HepG2 (cell line): Measurements from ENCODE around the gene SLC5A5. TPM values are rescaled to one million over a fixed set of nuclear protein-coding genes. Genes with fewer than 3 reads are reported as not detected.

Experiments
- ATAC-seq: fragments of 200-7000 bp; cut with Tn5 transposase; 3 replicates; pipeline ENCODE4 v1.9.1; 2020; ENCODE audit warnings: mild to moderate bottlenecking, moderate library complexity
- BruUV-seq: library from RNA; stranded (reverse); fragments of 400-500 nt; replicated peaks from 2 replicates; lab custom pipeline; 2021; lab: Mats Ljungman, UMichigan
- CTCF ChIA-PET: fragments of 300-600 bp; formaldehyde crosslinking; extraction: SDS; loops from one replicate; lab custom pipeline; 2021; ENCODE audit warnings: low total read pairs, inconsistent platforms, low intra/inter-chr PET ratio; lab: Yijun Ruan, JAX
- POLR2A ChIA-PET: fragments of 350-600 bp; sonication (Branson Sonifier 250); formaldehyde crosslinking; loops from one replicate; lab custom pipeline; 2020; ENCODE audit warnings: antibody characterized with exemption, inconsistent platforms; lab: Yijun Ruan, JAX
- DNase-seq: peaks from one replicate; pipeline ENCODE4 v3.0.0-alpha.2; 2015; ENCODE audit warnings: low spot score
- FAIRE-seq: peaks from 3 replicates; lab custom pipeline; 2011; peaks lifted over from hg19 to GRCh38; lab: Jason Lieb, UNC
- H2AFZ ChIP-seq: one replicate; pipeline ENCODE4 v1.6.1; 2011; ENCODE audit warnings: low read length, inconsistent platforms
- H3K27ac ChIP-seq: fragments of 300-600 bp; 3 replicates; pipeline ENCODE4 v1.8.0; 2011; ENCODE audit warnings: mixed run types, mild to moderate bottlenecking, mixed read lengths, low read length, inconsistent platforms; ENCODE audit not compliant: insufficient read depth; ENCODE audit errors: extremely low read length
- H3K27me3 ChIP-seq, 2 experiments: fragments of 200-600 bp in 1 of 2; 2 replicates in 1 of 2; 3 replicates in 1 of 2; pipeline versions ENCODE4 v1.6.0 to v1.8.0; 2011; ENCODE audit warnings: low read length in 2 of 2, mild to moderate bottlenecking in 2 of 2, moderate library complexity in 2 of 2, inconsistent platforms in 1 of 2; ENCODE audit not compliant: insufficient read depth in 2 of 2, control insufficient read depth in 1 of 2
- H3K36me3 ChIP-seq, 2 experiments: fragments of 200-600 bp in 1 of 2; replicated peaks in 1 of 2; 2 replicates in 1 of 2; 3 replicates in 1 of 2; pipeline versions ENCODE4 v1.5.1 to v1.8.0; 2011; ENCODE audit warnings: low read length in 2 of 2, inconsistent platforms in 1 of 2; ENCODE audit not compliant: insufficient read depth in 2 of 2, control insufficient read depth in 1 of 2
- H3K4me1 ChIP-seq: 2 replicates; pipeline ENCODE4 v1.5.1; 2012; ENCODE audit warnings: low read length, inconsistent platforms; ENCODE audit not compliant: insufficient read depth
- H3K4me2 ChIP-seq: 2 replicates; pipeline ENCODE4 v1.6.0; 2011; ENCODE audit warnings: low read depth, low read length, inconsistent platforms
- H3K4me3 ChIP-seq, 3 experiments: fragments of 200-600 bp in 1 of 3; sonication (generic), shearing (Covaris generic) in 1 of 3; replicated peaks in 1 of 3; 2 replicates each; pipeline ENCODE4 v1.5.1; 2011 to 2016; ENCODE audit warnings: low read length in 3 of 3, inconsistent platforms in 2 of 3, low read depth in 2 of 3, mild to moderate bottlenecking in 2 of 3, control low read depth in 1 of 3, mixed read lengths in 1 of 3; ENCODE audit not compliant: insufficient read depth in 1 of 3
- H3K79me2 ChIP-seq: one replicate; pipeline ENCODE4 v1.6.1; 2011; ENCODE audit warnings: low read length, inconsistent platforms; ENCODE audit not compliant: insufficient read depth
- H3K9ac ChIP-seq: 2 replicates; pipeline ENCODE4 v1.6.0; 2011; ENCODE audit warnings: mild to moderate bottlenecking, low read depth, low read length, inconsistent platforms; ENCODE audit not compliant: insufficient read depth
- H3K9me3 ChIP-seq: 2 replicates; pipeline ENCODE4 v1.5.1; 2012; ENCODE audit warnings: mild to moderate bottlenecking, low read length
- H4K20me1 ChIP-seq: 2 replicates; pipeline ENCODE4 v1.6.0; 2011; ENCODE audit warnings: inconsistent platforms, mild to moderate bottlenecking, low read length, moderate library complexity; ENCODE audit not compliant: insufficient read depth
- HES4 ChIP-seq: sonication (generic); formaldehyde crosslinking; IDR thresholded peaks from 2 replicates; pipeline ENCODE4 v1.9.0; 2021; ENCODE audit warnings: mild to moderate bottlenecking, missing genetic modification reagents, borderline replicate concordance
- MEIS2 ChIP-seq: sonication (generic); formaldehyde crosslinking; IDR thresholded peaks from 2 replicates; pipeline ENCODE4 v1.9.0; 2021; ENCODE audit warnings: mild to moderate bottlenecking, missing genetic modification reagents
- NFYC ChIP-seq: IDR thresholded peaks from 2 replicates; pipeline ENCODE4 v1.6.1; 2016; ENCODE audit warnings: missing genetic modification reagents, missing compliant biosample characterization
- SPEN ChIP-seq: sonication (generic); formaldehyde crosslinking; IDR thresholded peaks from 2 replicates; pipeline ENCODE4 v1.5.1; 2020; ENCODE audit warnings: low read depth, mild to moderate bottlenecking, missing genetic modification reagents
- TBL1XR1 ChIP-seq: fragments of 150-350 bp; IDR thresholded peaks from 2 replicates; pipeline ENCODE4 v1.6.1; 2014; ENCODE audit warnings: borderline replicate concordance, low read length; ENCODE audit not compliant: partially characterized antibody
- ZNF737 ChIP-seq: sonication (generic); formaldehyde crosslinking; IDR thresholded peaks from 2 replicates; pipeline ENCODE4 v1.5.0; 2020; ENCODE audit warnings: missing genetic modification reagents, mild to moderate bottlenecking, borderline replicate concordance
- WGBS: methylation state at CpG from one replicate; pipeline ENCODE4 v1.1.6; 2017; ENCODE audit warnings: low lambda C conversion rate; 5-methylcytosine and 5-hydroxymethylcytosine counted together
- in situ Hi-C: cut with HindIII; loops from 2 replicates; pipeline ENCODE4 v1.10.0; 2017; ENCODE audit warnings: low pct_unique_long_range_greater_than_20kb; ENCODE audit not compliant: extremely low pct_ligation_motif_present
- intact Hi-C: fragments of 100-400 bp; cut with micrococcal nuclease; formaldehyde crosslinking; loops from one replicate; pipeline ENCODE4 v1.10.0; 2022; ENCODE audit not compliant: unreplicated experiment
- polyA plus RNA-seq, 8 experiments: library from polyadenylated mRNA; depleted of rRNA in 3 of 8; stranded (reverse) in 7 of 8; unstranded in 1 of 8; fragments of >200 nt; fragmentation: Illumina TruSeq in 4 of 8; extraction: Trizol in 4 of 8; gene quantifications; 2 replicates each; pipeline versions ENCODE4 v1.2.1 to v1.2.3, GENCODE V29; 2011 to 2016; ENCODE audit warnings: low read depth in 4 of 8, missing spikeins in 1 of 8, mixed read lengths in 1 of 8; ENCODE audit not compliant: insufficient read depth in 1 of 8
- total RNA-seq, 5 experiments: library from RNA; depleted of rRNA; stranded (reverse); fragments of >200 nt; fragmentation: Illumina TruSeq; extraction: Trizol; gene quantifications; 2 replicates each; pipeline ENCODE4 v1.2.3, GENCODE V29; 2016; ENCODE audit warnings: low read depth in 1 of 5
- TF ChIP-seq, protein P1 (sequence below): sonication (generic); formaldehyde crosslinking; conservative IDR thresholded peaks from 2 replicates; pipeline ENCODE4 v1.8.0; 2022; ENCODE audit warnings: low read depth, missing genetic modification reagents
- TF ChIP-seq, protein P2 (sequence below): sonication (generic); formaldehyde crosslinking; IDR thresholded peaks from 2 replicates; pipeline ENCODE4 v1.4.0; 2020; ENCODE audit warnings: missing genetic modification reagents
- TF ChIP-seq, protein P3 (sequence below): sonication (generic); formaldehyde crosslinking; IDR thresholded peaks from 2 replicates; pipeline ENCODE4 v1.5.1; 2020; ENCODE audit warnings: mild to moderate bottlenecking, moderate library complexity, missing genetic modification reagents
- TF ChIP-seq, protein P4 (sequence below): sonication (generic); formaldehyde crosslinking; IDR thresholded peaks from 2 replicates; pipeline ENCODE4 v1.4.0; 2020; ENCODE audit warnings: missing genetic modification reagents, borderline replicate concordance

The SLC5A5 gene
- total and polyA plus RNA-seq, 2 of the 13 experiments (the other 11 are each of a cell fraction or from before 2014, with no cell fraction given) = not detected

DNA sequence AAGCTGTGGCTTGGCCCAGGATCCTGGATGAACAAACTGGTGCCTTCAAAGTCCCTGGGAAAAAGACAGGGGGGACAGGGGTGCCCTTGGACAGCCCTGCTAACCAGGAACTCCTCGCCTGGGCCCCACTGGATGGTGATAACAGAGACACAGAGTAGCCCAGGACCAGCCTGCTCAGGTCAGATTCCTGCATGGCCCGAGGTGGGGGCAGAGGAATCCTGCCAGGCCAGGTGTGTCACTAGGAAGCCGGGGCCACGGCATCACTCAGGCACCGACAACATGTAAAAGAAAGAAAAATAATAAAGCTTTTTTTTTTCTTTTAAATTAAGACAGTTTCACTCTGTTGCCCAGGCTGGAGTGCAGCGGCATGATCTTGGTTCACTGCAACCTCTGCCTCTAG lies 17.7 kb upstream of the SLC5A5 start (continued):
- TF ChIP-seq, protein P1, sequence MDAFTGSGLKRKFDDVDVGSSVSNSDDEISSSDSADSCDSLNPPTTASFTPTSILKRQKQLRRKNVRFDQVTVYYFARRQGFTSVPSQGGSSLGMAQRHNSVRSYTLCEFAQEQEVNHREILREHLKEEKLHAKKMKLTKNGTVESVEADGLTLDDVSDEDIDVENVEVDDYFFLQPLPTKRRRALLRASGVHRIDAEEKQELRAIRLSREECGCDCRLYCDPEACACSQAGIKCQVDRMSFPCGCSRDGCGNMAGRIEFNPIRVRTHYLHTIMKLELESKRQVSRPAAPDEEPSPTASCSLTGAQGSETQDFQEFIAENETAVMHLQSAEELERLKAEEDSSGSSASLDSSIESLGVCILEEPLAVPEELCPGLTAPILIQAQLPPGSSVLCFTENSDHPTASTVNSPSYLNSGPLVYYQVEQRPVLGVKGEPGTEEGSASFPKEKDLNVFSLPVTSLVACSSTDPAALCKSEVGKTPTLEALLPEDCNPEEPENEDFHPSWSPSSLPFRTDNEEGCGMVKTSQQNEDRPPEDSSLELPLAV (CRISPR knock-in tag) = no peak
- TF ChIP-seq MEIS2 (CRISPR knock-in tag) (no peak), ZNF737 (CRISPR knock-in tag) (no peak)

DNA sequence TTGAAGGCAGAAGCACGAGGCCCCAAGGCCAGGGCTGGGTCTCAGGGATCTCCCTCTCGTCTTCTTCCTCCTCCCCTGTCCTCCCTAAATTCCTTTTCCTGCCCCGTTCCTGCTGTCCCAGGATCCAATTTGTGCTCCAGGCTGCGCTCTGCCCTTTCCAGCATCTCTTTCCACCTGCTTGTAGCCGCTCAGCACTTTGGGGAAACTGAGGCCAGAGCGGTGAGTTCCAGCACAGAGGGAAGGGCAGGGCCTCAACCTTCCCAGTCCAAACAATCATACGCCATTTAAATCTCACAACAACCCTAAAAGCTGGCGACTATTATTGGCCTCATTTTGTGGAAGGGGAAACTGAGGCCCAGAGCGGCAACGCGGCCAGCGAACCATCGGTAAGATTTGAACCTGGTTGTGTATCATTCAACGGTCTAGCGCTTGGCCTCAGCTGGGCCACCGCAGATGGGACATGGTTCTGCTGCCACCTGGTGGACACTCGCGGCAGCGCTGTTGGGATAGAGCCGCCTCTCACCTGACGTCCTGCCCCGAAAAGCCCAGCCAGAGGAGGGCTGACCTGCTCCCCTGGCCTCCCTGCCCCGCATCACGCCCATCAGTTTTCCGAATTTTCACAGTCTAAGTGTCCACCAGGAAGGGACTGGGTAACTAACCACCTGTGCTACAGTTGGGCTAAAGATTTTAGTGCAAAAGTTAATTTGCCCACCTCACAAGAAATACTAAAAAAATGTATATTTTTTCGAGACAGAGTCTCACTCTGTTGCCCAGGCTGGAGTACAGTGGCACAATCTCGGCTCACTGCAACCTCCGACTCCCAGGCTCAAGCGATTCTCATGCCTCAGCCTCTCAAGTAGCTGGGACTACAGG lies 16.2 kb upstream of the SLC5A5 start:
- Histone ChIP-seq H3K36me3 (no peaks in the 10 kb centered on the region), H3K9me3 (no peaks in the 10 kb centered on the region), H3K27me3 (no peaks in the 10 kb centered on the region; a peak in 1 of 5 replicates), H3K27ac (no peak overlapping the region), H3K79me2 (peaks cover 8% of the 10 kb centered on the region), H4K20me1 (peaks cover 8% of the 10 kb centered on the region), H3K4me3 (no peak overlapping the region), H3K4me2 (peak overlapping the region; percentile 16; the same call in 1 of the 2 replicates), H3K4me1 (peaks cover 4% of the 10 kb centered on the region), H2AFZ (no peak overlapping the region), H3K9ac (no peak overlapping the region)
- peak; percentile 84 for FAIRE-seq
- in situ Hi-C loops = loop anchor here (10.0 kb wide), 1 partner anchor 151 kb away; no protein-coding TSS in a partner anchor
- no TSS peak for BruUV-seq
- ChIA-PET POLR2A (interaction anchor here (0.9 kb wide), 1 partner anchor 9 kb away, joined by 3 read pairs; no protein-coding TSS in a partner anchor), CTCF (interaction anchor here (0.6 to 1.8 kb wide), 3 partner anchors 71 to 359 kb away, joined by 3 to 8 read pairs (median 3); no protein-coding TSS in a partner anchor)
- intact Hi-C loops = loop anchor here (1.0 to 5.0 kb wide), 4 partner anchors 21 to 80 kb away; partner anchors contain the start of gene CCDC124
- DNase-seq = peak; percentile 57
- WGBS = 12% methylated on average over 16 of the region's 29 CpGs
- peak; percentile 59 for ATAC-seq
- TF ChIP-seq, protein P2, sequence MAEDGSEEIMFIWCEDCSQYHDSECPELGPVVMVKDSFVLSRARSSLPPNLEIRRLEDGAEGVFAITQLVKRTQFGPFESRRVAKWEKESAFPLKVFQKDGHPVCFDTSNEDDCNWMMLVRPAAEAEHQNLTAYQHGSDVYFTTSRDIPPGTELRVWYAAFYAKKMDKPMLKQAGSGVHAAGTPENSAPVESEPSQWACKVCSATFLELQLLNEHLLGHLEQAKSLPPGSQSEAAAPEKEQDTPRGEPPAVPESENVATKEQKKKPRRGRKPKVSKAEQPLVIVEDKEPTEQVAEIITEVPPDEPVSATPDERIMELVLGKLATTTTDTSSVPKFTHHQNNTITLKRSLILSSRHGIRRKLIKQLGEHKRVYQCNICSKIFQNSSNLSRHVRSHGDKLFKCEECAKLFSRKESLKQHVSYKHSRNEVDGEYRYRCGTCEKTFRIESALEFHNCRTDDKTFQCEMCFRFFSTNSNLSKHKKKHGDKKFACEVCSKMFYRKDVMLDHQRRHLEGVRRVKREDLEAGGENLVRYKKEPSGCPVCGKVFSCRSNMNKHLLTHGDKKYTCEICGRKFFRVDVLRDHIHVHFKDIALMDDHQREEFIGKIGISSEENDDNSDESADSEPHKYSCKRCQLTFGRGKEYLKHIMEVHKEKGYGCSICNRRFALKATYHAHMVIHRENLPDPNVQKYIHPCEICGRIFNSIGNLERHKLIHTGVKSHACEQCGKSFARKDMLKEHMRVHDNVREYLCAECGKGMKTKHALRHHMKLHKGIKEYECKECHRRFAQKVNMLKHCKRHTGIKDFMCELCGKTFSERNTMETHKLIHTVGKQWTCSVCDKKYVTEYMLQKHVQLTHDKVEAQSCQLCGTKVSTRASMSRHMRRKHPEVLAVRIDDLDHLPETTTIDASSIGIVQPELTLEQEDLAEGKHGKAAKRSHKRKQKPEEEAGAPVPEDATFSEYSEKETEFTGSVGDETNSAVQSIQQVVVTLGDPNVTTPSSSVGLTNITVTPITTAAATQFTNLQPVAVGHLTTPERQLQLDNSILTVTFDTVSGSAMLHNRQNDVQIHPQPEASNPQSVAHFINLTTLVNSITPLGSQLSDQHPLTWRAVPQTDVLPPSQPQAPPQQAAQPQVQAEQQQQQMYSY (CRISPR knock-in tag) = no peak
- TF ChIP-seq NFYC (CRISPR knock-in tag) (peak; percentile 17; the same call in 1 of the 2 replicates), HES4 (CRISPR knock-in tag) (no peak), SPEN (CRISPR knock-in tag) (peak; percentile 75), TBL1XR1 (no peak)
- TF ChIP-seq, protein P3, sequence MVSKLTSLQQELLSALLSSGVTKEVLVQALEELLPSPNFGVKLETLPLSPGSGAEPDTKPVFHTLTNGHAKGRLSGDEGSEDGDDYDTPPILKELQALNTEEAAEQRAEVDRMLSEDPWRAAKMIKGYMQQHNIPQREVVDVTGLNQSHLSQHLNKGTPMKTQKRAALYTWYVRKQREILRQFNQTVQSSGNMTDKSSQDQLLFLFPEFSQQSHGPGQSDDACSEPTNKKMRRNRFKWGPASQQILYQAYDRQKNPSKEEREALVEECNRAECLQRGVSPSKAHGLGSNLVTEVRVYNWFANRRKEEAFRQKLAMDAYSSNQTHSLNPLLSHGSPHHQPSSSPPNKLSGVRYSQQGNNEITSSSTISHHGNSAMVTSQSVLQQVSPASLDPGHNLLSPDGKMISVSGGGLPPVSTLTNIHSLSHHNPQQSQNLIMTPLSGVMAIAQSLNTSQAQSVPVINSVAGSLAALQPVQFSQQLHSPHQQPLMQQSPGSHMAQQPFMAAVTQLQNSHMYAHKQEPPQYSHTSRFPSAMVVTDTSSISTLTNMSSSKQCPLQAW (CRISPR knock-in tag) = peak; percentile 67
- TF ChIP-seq, protein P4, sequence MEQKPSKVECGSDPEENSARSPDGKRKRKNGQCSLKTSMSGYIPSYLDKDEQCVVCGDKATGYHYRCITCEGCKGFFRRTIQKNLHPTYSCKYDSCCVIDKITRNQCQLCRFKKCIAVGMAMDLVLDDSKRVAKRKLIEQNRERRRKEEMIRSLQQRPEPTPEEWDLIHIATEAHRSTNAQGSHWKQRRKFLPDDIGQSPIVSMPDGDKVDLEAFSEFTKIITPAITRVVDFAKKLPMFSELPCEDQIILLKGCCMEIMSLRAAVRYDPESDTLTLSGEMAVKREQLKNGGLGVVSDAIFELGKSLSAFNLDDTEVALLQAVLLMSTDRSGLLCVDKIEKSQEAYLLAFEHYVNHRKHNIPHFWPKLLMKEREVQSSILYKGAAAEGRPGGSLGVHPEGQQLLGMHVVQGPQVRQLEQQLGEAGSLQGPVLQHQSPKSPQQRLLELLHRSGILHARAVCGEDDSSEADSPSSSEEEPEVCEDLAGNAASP = peak; percentile 53; the same call in 1 of the 2 replicates
